K562 (cell line): ENCODE measurements around the gene MAGEA9B. TPM values are rescaled to one million over a fixed set of nuclear protein-coding genes. Genes with fewer than 3 reads are reported as not detected.

Experiments used
- BRCA1 ChIP-seq, 2 experiments: fragments of 450-650 bp in 1 of 2; sonication (generic) in 1 of 2; formaldehyde crosslinking in 1 of 2; IDR thresholded peaks; 2 replicates each; pipeline versions ENCODE4 v1.5.0 to v1.6.1; 2017 to 2020; ENCODE audit warnings: mild to moderate bottlenecking in 1 of 2, missing genetic modification reagents in 1 of 2
- ETS2 ChIP-seq: IDR thresholded peaks from 2 replicates; pipeline ENCODE4 v1.6.1; 2016; ENCODE audit warnings: borderline replicate concordance, missing genetic modification characterization, mild to moderate bottlenecking, moderate library complexity, missing compliant biosample characterization; ENCODE audit not compliant: poor library complexity, severe bottlenecking
- FOXM1 ChIP-seq, 2 experiments: fragments of 450-650 bp in 1 of 2; sonication (generic) in 1 of 2; formaldehyde crosslinking in 1 of 2; IDR thresholded peaks; 2 replicates each; pipeline versions ENCODE4 v1.6.1 to v1.9.0; 2017 to 2022; ENCODE audit warnings: low read depth in 2 of 2, mild to moderate bottlenecking in 2 of 2, missing genetic modification reagents in 1 of 2, moderate library complexity in 1 of 2
- JUNB ChIP-seq: fragments of 450-650 bp; formaldehyde crosslinking; conservative IDR thresholded peaks from 2 replicates; pipeline ENCODE4 v1.4.0; 2020; ENCODE audit warnings: mild to moderate bottlenecking
- MTA3 ChIP-seq: fragments of 450-650 bp; formaldehyde crosslinking; IDR thresholded peaks from 2 replicates; pipeline ENCODE4 v1.6.1; 2017; ENCODE audit warnings: mild to moderate bottlenecking, borderline replicate concordance
- RFX7 ChIP-seq: fragments of 250-450 bp; sonication (Bioruptor Pico); IDR thresholded peaks from 2 replicates; pipeline ENCODE4 v1.5.1; 2021; ENCODE audit warnings: mild to moderate bottlenecking
- YY1 ChIP-seq, 3 experiments: IDR thresholded peaks; 2 replicates each; pipeline ENCODE4 v1.6.1; 2011; ENCODE audit warnings: low read length in 2 of 3, mild to moderate bottlenecking in 2 of 3, moderate library complexity in 2 of 3, borderline replicate concordance in 1 of 3, control low read depth in 1 of 3, low read depth in 1 of 3; ENCODE audit not compliant: insufficient read depth in 3 of 3, insufficient replicate concordance in 2 of 3, control insufficient read depth in 1 of 3, insufficient read length in 1 of 3; ENCODE audit errors: extremely low read depth in 1 of 3
- ZBTB49 ChIP-seq: sonication (generic); formaldehyde crosslinking; IDR thresholded peaks from 2 replicates; pipeline ENCODE4 v1.8.0; 2022; ENCODE audit warnings: missing genetic modification reagents, mild to moderate bottlenecking, borderline replicate concordance
- ZNF407 ChIP-seq: fragments of 450-650 bp; IDR thresholded peaks from 2 replicates; pipeline ENCODE4 v1.6.1; 2016; ENCODE audit warnings: low read depth
- polyA plus RNA-seq, 8 experiments: library from polyadenylated mRNA; depleted of rRNA in 4 of 8; stranded (reverse) in 5 of 8; unstranded in 3 of 8; fragments of >200 nt; fragmentation: Nextera tagmentation in 2 of 8; fragmentation: Illumina TruSeq in 1 of 8; extraction: Ambion mirVana in 2 of 8; extraction: Trizol in 1 of 8; gene quantifications; 2 replicates each; pipeline versions ENCODE4 v1.2.1 to v1.2.3, GENCODE V29; 2011 to 2014; ENCODE audit warnings: inconsistent platforms in 1 of 8, missing spikeins in 1 of 8
- total RNA-seq, 7 experiments: library from RNA; depleted of rRNA in 6 of 7; stranded (reverse); fragments of >200 nt in 6 of 7; fragmentation: Illumina TruSeq in 2 of 7; extraction: Trizol in 2 of 7; gene quantifications; 2 replicates each; pipeline versions ENCODE4 v1.2.1 to v1.2.3, GENCODE V29; 2011 to 2021; ENCODE audit warnings: low replicate concordance in 1 of 7

MAGEA9B gene
- total and polyA plus RNA-seq, 9 of the 15 experiments (the other 6 are each of a cell fraction or from before 2014, with no cell fraction given), result 11.2 to 31.2 (median 14.1) TPM

- peak; percentile 88 for TF ChIP-seq ZNF407
- TF ChIP-seq FOXM1 (IDR thresholded peaks at IDR 0.05; ENCODE audit: low read depth), result no peak
- 0 out of 2 replicates have a peak, but pooled peaks have one; percentile 46 for TF ChIP-seq FOXM1 (CRISPR knock-in tag; IDR thresholded peaks at IDR 0.05; ENCODE audit: low read depth)
- no peak for TF ChIP-seq JUNB (CRISPR knock-in tag)
- peak; percentile 49; the same call in 1 of the 2 replicates for TF ChIP-seq MTA3
- peak in 1 of 3 experiments; percentile 20 for TF ChIP-seq YY1 (IDR thresholded peaks at IDR 0.05; ENCODE audit: borderline replicate concordance in 1 of 3, control insufficient read depth in 1 of 3, extremely low read depth in 1 of 3, insufficient read depth in 3 of 3, insufficient read length in 1 of 3, insufficient replicate concordance in 2 of 3, low read depth in 1 of 3, low read length in 2 of 3)
- TF ChIP-seq ETS2 (tag), result no peak
- no peak for TF ChIP-seq BRCA1 (IDR thresholded peaks at IDR 0.05)
- TF ChIP-seq BRCA1 (CRISPR knock-in tag; IDR thresholded peaks at IDR 0.05), result no peak
- no peak for TF ChIP-seq RFX7 (CRISPR knock-in tag)
- TF ChIP-seq ZBTB49 (CRISPR knock-in tag), result no peak
These were observed 44.2 kb upstream of the MAGEA9B start, which contains the start of gene TMEM185A (continued) for GRCh38 chrX:149631234-149632165.
